ENCODE measurements around the gene PRELID3B.
"Not testable (repeated sequence)": the region's sequence is repeated elsewhere in the genome, so short reads cannot be mapped to it uniquely, and the experiment has no call there.

Gene PRELID3B

DNA sequence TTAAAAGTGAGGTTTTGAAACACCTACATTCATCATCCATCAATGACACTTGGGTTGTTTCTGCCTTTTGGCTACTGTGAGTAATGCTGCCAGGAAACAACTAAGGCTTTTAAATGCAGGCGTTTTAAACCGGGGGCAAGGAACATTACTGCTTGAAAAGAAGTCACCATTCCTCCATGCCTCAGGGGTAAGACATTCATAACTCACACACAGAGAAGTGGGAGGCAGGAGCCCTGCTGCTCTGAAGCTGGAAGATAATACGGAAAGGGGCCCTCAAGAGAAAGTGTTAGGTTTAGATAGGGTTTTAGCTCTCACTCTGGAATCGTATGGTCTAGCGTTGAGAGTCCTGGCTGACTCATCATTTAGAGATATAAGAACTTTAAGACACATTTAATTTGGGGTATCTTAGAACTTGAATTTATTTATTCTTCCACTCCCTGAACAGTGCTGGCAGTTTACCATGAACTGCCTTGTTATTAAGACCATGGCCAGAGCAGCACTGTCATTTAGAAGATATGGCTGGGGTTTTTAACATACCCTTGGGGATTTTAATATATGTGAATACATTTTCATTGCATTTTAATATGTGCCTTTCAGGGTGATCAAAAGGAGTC, 21.5 kb downstream of the PRELID3B start:
- no peak overlapping the region for H3K4me3 ChIP-seq (ENCODE audit: low read length)
- no peaks in the 10 kb centered on the region for H3K4me1 ChIP-seq (ENCODE audit: control insufficient read depth, insufficient read depth, low read length)
- H3K27me3 ChIP-seq (ENCODE audit: control insufficient read depth, insufficient read depth, low read length), result no peaks in the 10 kb centered on the region
- no peak overlapping the region for H3K9ac ChIP-seq (ENCODE audit: low read length)
- peaks cover 17% of the 10 kb centered on the region for H3K36me3 ChIP-seq (ENCODE audit: control insufficient read depth, insufficient read depth, low read length)
- no peak overlapping the region for H3K27ac ChIP-seq (ENCODE audit: low read depth, low read length)

DNA sequence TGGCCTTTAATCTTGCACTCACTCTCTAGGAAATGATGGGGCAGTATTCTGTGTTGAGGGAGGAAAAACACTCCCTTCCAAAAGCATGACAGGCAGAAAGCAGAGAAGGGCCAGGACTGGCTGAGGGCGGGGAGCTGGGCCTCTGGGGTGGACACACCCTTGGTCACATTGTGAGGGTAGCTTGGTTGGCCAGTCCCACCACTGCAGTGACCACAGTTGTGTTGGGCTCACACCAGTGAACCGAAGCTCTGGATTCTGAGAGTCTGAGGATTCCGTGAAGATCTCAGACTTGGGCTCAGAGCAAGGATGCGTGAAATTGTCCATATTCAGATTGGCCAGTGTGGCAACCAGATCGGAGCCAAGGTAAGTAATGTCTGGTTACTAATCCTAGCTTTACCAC, 23.4 kb downstream of the PRELID3B start, which contains the start of gene TUBB1:
TSS of gene TUBB1 (plus strand) at position 213 of the 400 bp plus-strand sequence. CDS start at position 307, 94 bp downstream.
- peaks cover 14% of the 10 kb centered on the region for H3K36me3 ChIP-seq (ENCODE audit: control insufficient read depth, insufficient read depth, low read length)
- no peaks in the 10 kb centered on the region for H3K4me1 ChIP-seq (ENCODE audit: control insufficient read depth, insufficient read depth, low read length)
- H3K9ac ChIP-seq (ENCODE audit: low read length), result no peak within 1 kb of the TSS
- H3K27ac ChIP-seq (ENCODE audit: low read depth, low read length), result no peak within 1 kb of the TSS
- no peaks in the 10 kb centered on the region for H3K27me3 ChIP-seq (ENCODE audit: control insufficient read depth, insufficient read depth, low read length)
- no peak within 1 kb of the TSS for H3K4me3 ChIP-seq (ENCODE audit: low read length)

DNA sequence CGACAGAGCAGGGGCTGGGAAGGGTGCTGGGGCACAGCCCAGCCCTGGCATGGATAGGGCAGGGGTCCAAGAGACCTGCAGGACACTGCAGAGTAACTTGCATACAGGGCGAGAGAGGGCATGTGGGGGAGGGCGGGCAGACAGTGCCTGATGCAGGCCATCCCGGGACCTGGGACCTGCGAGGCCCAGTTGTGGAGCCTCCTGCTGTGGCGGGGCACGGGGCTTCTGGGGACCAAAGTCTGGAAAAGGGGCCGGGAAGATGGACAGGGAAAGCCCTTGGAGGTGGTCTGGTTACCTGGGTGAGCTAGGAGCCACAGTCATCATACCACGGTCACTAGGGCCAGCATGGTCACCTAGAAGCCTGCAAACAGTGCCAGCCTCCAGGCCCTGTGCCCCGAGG, 23.8 kb downstream of the PRELID3B start:
- H3K9ac ChIP-seq (ENCODE audit: low read length), result no peak overlapping the region

DNA sequence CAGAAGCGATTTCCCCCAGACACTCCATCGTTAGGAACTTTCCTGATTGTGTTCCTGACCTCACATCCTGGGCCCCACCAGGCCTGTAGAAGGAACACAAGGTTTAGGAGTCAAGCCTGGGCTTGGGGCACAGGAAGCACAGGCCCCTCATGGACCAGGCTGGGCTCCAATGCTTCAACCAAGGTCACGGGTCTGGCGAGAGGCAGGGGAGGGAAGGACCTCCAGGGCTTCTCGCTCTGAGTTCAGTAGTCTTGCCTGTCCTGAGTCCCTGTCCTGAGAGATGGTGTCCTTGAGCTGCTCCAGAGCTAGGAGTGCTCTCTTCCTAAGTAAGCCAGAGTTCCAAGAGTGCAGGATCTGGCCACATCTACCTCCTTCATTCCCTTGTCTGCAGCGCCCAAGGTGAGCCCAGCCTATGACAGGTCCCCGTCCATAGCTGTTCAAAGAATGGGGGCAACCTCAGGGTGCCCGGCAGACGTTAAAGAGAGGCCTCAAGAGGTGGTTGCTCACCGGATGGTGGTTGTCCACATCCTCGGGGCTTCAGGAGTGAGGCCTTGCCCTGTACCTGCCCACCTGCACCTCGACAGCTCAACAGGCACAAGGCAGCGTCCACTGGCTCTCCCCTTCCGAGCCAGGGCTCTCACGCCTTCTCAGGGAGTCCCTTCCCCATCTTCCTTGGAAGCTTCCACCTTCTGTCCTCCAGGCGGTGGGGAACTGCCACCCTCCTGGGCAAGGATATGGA, 24.9 kb downstream of the PRELID3B start:
- H3K27me3 ChIP-seq (ENCODE audit: control insufficient read depth, insufficient read depth, low read length), result no peaks in the 10 kb centered on the region
- no peak overlapping the region for H3K9ac ChIP-seq (ENCODE audit: low read length)
- H3K4me1 ChIP-seq (ENCODE audit: control insufficient read depth, insufficient read depth, low read length), result no peaks in the 10 kb centered on the region
- no peak overlapping the region for H3K4me3 ChIP-seq (ENCODE audit: low read length)
- H3K36me3 ChIP-seq (ENCODE audit: control insufficient read depth, insufficient read depth, low read length), result peaks cover 2% of the 10 kb centered on the region
- no peak overlapping the region for H3K27ac ChIP-seq (ENCODE audit: low read depth, low read length)

More for the DNA sequence above, 23.8 kb downstream of the PRELID3B start:
- Histone ChIP-seq H3K36me3 (ENCODE audit: control insufficient read depth, insufficient read depth, low read length) (peaks cover 11% of the 10 kb centered on the region), H3K4me3 (ENCODE audit: low read length) (no peak overlapping the region), H3K27me3 (ENCODE audit: control insufficient read depth, insufficient read depth, low read length) (no peaks in the 10 kb centered on the region), H3K27ac (ENCODE audit: low read depth, low read length) (no peak overlapping the region), H3K4me1 (ENCODE audit: control insufficient read depth, insufficient read depth, low read length) (no peaks in the 10 kb centered on the region)

DNA sequence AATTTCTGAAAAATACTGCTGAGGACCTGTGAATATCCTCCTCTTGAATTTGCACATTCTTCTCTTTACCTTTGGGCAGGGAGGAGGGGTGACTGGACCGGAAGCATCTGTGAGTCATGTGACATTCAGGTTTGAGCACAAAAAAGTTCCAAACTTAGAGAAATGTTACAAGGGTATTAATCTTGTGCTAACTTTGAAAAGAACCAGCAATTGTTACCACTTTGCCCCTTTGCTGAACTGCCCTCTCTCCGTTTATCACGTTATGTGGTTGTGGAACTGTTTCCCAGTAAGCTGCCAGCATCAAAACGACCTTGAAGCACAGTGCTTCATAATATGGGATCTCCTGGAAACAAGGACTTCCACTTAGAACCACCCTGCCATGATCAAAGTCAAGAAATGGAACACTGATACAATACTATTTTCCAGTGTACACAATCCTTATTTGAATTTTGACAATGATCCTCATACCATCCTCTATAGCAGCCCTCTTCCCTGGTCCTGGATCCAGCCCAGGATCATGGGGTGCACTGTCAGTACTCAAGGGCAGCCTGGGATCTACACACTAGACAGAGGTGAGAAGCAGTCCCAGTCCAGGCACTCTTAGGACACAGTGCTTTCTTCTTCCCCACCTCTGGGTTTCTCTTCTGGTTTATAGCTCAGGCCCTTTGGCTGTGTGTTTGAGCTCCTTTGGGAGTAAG, 25.6 kb downstream of the PRELID3B start:
- no peaks in the 10 kb centered on the region for H3K27me3 ChIP-seq (ENCODE audit: control insufficient read depth, insufficient read depth, low read length)
- no peak overlapping the region for H3K9ac ChIP-seq (ENCODE audit: low read length)
- H3K36me3 ChIP-seq (ENCODE audit: control insufficient read depth, insufficient read depth, low read length), result no peaks in the 10 kb centered on the region
- no peaks in the 10 kb centered on the region for H3K4me1 ChIP-seq (ENCODE audit: control insufficient read depth, insufficient read depth, low read length)
- H3K27ac ChIP-seq (ENCODE audit: low read depth, low read length), result no peak overlapping the region
- H3K4me3 ChIP-seq (ENCODE audit: low read length), result no peak overlapping the region

DNA sequence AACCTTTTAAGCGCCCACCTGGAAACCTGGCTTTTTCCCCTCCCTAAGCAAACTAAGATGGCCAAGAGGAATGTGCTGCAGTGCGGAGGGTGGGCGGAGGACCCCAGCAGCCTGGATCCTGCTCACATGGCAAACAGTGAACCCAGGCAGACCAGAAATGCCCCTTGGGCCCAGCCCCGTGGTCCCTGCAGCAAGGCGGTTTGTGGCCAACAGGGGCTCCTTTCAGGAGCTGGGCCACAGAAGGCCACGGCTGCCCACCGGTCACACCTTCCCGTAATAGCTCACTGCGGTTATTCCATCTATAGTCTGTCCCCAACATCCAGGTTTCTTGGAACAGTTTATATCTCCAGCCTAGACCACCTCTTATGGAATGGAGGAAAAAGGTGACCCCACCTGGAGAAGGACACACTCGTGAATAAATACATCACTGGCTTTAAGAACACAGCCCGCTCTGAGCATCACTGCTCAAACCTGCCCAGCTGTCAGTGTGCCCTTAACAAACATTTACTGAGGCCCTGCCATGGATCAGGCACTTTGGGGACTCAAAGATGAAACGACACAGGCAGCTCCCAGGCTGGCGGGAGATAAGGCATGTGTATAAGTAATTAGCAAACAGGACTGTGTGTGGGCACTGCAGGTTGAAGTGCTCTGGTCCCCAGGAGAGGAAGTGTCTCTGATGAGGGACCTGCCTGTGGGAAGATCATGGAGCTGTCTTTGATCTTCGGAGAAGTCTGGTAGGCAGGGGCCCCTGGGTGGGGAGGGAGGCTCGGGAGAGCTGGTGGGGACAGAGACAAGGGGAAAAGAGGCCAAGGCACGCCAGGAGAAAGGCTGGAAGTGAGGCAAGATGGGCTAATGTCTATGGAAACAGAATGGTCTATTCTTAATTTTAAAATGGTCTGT, 26.5 kb downstream of the PRELID3B start:
- Histone ChIP-seq H3K36me3 (ENCODE audit: control insufficient read depth, insufficient read depth, low read length) (no peaks in the 10 kb centered on the region), H3K27me3 (ENCODE audit: control insufficient read depth, insufficient read depth, low read length) (no peaks in the 10 kb centered on the region), H3K27ac (ENCODE audit: low read depth, low read length) (no peak overlapping the region), H3K4me3 (ENCODE audit: low read length) (no peak overlapping the region), H3K4me1 (ENCODE audit: control insufficient read depth, insufficient read depth, low read length) (no peaks in the 10 kb centered on the region), H3K9ac (ENCODE audit: low read length) (no peak overlapping the region)

DNA sequence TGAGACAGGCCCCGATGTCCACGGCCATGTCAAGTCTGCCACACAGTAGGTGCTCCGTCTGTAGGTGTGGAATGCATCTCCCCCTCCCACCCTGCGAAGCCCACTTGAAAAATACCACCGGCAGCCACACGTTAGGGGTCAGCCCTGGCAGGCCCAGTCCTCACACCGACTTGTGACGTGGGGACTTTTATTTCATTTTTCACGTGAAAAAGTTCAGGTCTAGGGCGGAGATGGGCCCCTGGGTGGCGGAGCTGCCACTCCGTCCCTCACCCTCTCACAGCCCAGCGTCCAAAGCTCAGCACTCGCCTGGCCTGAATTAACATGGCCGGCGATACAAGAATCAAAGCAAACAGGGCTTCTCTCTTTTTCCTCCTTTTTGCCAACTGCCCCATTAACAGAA, 27.2 kb downstream of the PRELID3B start:
- no peak overlapping the region for H3K4me3 ChIP-seq (ENCODE audit: low read length)
- no peaks in the 10 kb centered on the region for H3K27me3 ChIP-seq (ENCODE audit: control insufficient read depth, insufficient read depth, low read length)
- H3K9ac ChIP-seq (ENCODE audit: low read length), result no peak overlapping the region
- no peaks in the 10 kb centered on the region for H3K36me3 ChIP-seq (ENCODE audit: control insufficient read depth, insufficient read depth, low read length)
- no peaks in the 10 kb centered on the region for H3K4me1 ChIP-seq (ENCODE audit: control insufficient read depth, insufficient read depth, low read length)
- H3K27ac ChIP-seq (ENCODE audit: low read depth, low read length), result no peak overlapping the region

DNA sequence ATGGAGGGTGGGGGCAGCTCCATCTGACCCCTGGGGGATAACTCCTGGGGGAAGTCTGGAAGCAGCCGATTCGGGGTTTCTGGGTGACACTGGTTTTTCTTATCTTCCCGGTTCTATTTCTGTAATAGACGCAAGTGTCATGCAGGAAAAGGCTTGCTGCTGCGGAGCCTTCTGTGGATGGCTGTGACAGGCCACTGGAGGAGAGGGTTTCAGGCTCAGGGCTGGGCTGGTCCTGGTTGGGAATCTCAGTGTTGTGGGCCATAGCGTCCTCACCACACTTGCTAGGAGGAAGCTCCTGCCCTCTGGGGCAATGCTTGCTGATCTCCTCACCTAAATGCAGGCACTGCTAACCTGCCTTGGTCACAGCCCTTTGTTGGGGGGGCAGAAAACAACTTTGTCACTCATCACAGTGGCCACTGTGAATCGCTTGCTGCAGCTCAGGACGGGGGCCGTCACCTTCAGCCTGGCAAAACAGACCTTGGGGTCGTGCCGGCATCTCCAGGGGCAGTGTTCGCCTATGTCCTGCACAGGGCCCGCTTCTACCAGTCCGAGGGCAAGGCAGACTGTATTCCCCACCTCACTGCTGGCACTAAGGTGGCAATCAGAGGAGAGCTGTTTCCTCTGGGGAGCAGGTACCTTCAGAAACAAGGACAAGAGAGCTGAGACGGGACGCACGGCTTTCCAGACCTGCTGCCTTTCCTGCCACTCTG, 27.8 kb downstream of the PRELID3B start:
- H3K4me1 ChIP-seq (ENCODE audit: control insufficient read depth, insufficient read depth, low read length), result no peaks in the 10 kb centered on the region
- H3K9ac ChIP-seq (ENCODE audit: low read length), result no peak overlapping the region
- no peak overlapping the region for H3K27ac ChIP-seq (ENCODE audit: low read depth, low read length)
- no peak overlapping the region for H3K4me3 ChIP-seq (ENCODE audit: low read length)
- H3K36me3 ChIP-seq (ENCODE audit: control insufficient read depth, insufficient read depth, low read length), result no peaks in the 10 kb centered on the region
- H3K27me3 ChIP-seq (ENCODE audit: control insufficient read depth, insufficient read depth, low read length), result no peaks in the 10 kb centered on the region

DNA sequence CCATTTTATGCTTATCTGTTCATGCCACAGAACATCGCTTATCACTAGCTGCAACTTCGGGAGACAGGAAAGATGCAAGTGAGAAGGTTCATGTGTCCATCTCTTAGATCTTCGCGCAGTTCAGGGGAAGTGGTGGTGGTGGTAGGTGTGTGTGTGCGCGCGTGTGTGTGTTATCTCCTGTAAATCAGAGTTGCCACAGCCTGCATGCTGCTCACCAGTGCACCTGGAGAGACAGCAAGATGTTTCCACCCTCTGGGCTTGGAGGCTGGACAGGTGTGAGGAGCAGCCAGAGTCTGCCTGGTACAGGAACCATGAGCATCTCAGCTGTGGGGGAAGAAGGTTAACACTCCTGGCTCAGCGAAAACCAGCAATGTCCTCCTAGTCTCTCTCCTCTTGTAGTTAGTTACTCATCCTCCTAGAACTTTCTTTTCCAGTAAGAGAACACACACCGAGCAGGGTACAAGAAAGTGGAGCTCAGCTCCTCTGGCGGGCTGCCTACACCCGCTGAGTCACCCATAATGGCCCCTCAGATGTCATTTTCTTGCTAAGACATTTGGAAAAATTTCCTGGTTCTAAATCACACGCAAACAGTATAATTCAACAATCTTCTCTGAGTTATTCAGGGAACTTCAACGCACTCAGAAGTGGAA, 28.5 kb downstream of the PRELID3B start:
- Histone ChIP-seq H3K4me1 (ENCODE audit: control insufficient read depth, insufficient read depth, low read length) (no peaks in the 10 kb centered on the region), H3K4me3 (ENCODE audit: low read length) (no peak overlapping the region), H3K9ac (ENCODE audit: low read length) (no peak overlapping the region), H3K27me3 (ENCODE audit: control insufficient read depth, insufficient read depth, low read length) (no peaks in the 10 kb centered on the region), H3K27ac (ENCODE audit: low read depth, low read length) (no peak overlapping the region), H3K36me3 (ENCODE audit: control insufficient read depth, insufficient read depth, low read length) (no peaks in the 10 kb centered on the region)

DNA sequence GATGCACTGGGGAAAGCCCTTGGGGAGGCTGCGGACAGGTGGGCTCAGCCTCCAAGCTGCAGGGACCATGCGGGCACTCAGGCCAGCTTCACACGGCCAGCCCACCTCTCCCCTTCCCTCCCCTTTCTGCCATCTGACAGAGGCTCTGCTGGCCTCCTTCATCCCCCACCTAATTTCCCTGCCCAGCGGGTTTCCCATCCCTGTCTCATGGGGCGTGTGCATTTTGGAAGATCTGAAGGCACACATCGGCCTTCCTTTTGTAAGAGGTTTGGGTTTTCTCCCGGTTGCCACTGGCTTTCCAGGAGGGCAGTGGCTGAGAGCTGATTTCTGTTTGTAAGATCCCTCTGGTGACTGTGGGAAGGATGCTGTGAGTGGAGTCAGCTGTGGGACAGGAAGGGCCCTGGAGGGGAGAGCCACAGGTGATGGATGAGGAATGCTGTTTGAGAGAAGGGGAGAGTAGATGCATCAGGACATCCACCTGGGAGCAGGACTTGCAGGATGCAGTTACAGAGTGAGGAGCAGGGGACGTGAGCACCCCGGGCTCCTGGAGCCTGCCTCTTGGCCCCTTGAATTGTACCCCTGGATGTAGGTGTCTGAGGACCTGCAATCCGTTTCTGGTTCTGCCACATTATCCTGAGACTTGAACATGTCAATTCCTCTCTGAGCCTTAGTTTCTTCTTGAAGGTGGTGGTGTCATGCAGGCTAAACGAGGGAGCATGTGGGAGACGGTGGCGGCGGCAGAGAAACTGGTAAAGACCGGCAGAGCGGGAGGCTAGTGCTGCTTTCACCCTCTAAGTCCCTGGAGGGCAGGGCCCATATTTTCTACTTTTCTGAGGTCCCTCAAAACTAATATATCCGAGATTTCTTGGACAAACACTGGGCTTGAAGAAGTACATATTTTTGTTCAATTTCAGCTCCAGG, 29.3 kb downstream of the PRELID3B start:
- no peaks in the 10 kb centered on the region for H3K27me3 ChIP-seq (ENCODE audit: control insufficient read depth, insufficient read depth, low read length)
- no peak overlapping the region for H3K4me3 ChIP-seq (ENCODE audit: low read length)
- no peaks in the 10 kb centered on the region for H3K36me3 ChIP-seq (ENCODE audit: control insufficient read depth, insufficient read depth, low read length)
- no peaks in the 10 kb centered on the region for H3K4me1 ChIP-seq (ENCODE audit: control insufficient read depth, insufficient read depth, low read length)
- H3K9ac ChIP-seq (ENCODE audit: low read length), result no peak overlapping the region
- H3K27ac ChIP-seq (ENCODE audit: low read depth, low read length), result no peak overlapping the region

DNA sequence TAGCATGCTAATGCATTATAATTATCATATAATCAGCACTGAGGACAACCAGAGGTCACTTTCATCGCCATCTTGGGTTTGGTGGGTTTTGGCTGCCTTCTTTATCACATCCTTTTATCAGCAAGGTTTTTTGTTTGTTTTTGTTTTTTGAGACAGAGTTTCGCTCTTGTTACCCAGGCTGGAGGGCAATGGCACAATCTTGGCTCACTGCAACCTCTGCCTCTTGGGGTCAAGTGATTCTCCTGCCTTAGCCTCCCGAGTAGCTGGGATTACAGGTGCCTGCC, 30.8 kb downstream of the PRELID3B start:
- H3K9ac ChIP-seq (ENCODE audit: low read length); H3K27me3 ChIP-seq (ENCODE audit: control insufficient read depth, insufficient read depth, low read length); H3K36me3 ChIP-seq (ENCODE audit: control insufficient read depth, insufficient read depth, low read length); H3K4me1 ChIP-seq (ENCODE audit: control insufficient read depth, insufficient read depth, low read length); H3K4me3 ChIP-seq (ENCODE audit: low read length); H3K27ac ChIP-seq (ENCODE audit: low read depth, low read length): not testable (repeated sequence)
